HFF-Myc (cell line): Measurements from ENCODE around the gene RNF215.
A peak's percentile ranks its signal among the peaks of the same experiment; 100 is the strongest.

ENCODE experiments used
- DNase-seq: peaks from one replicate; pipeline ENCODE4 v3.0.0-alpha.2; 2011; ENCODE audit warnings: low read depth; ENCODE audit errors: extremely low read depth
- H3K4me3 ChIP-seq: replicated peaks from 2 replicates; pipeline ENCODE4 v1.5.1; 2011; ENCODE audit warnings: low read depth, mild to moderate bottlenecking, control low read depth, low read length
- CTCF ChIP-seq: IDR thresholded peaks from 2 replicates; pipeline ENCODE4 v1.5.1; 2012; ENCODE audit warnings: mild to moderate bottlenecking, low read depth, low read length, control low read depth; ENCODE audit errors: missing control alignments

RNF215 gene

GRCh38 chr22:30356449-30357235 lies 30.6 kb downstream of the RNF215 start, which contains the start of the genes CCDC157 and SF3A1:
Gene CCDC157, plus strand, starts transcription at chr22:30357007. Its CDS starts 8,994 bp downstream, at chr22:30366001.
Gene SF3A1, minus strand, starts transcription at chr22:30356894. Its CDS starts 102 bp downstream, at chr22:30356792.
- H3K4me3 ChIP-seq, result peak within 1 kb of the TSS; percentile 78
- no peak for TF ChIP-seq CTCF
- DNase-seq, result peak; percentile 39

GRCh38 chr22:30354644-30355043 lies 32.6 kb downstream of the RNF215 start:
- H3K4me3 ChIP-seq, result no peak overlapping the region; the same call in 1 of the 2 replicates
- no peak for TF ChIP-seq CTCF
- DNase-seq, result no peak

DNA sequence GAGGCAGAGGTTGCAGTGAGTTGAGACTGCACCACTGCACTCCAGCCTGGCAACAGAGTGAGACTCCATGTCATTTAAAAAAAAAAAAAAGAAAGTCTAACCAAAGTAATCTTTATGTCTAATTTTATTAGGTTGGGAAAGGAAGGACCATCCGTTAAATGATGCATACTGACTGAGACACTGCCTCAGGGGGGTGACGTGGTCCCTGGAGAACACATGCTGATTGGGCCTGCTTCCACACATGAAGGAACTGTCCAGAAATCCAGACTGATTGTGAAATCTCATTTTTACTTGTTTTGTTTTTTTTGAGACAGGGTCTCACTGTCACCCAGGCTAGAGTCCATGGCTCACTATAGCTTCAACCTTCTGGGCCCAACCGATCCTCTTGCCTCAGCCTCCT lies 36.0 kb downstream of the RNF215 start:
- DNase-seq, result no peak
- TF ChIP-seq CTCF, result no peak
- no peak overlapping the region for H3K4me3 ChIP-seq

- peak; percentile 30 for DNase-seq
- TF ChIP-seq CTCF, result no peak
- H3K4me3 ChIP-seq, result no peak overlapping the region
These were observed 38.4 kb downstream of the RNF215 start for GRCh38 chr22:30348809-30349208.

DNA sequence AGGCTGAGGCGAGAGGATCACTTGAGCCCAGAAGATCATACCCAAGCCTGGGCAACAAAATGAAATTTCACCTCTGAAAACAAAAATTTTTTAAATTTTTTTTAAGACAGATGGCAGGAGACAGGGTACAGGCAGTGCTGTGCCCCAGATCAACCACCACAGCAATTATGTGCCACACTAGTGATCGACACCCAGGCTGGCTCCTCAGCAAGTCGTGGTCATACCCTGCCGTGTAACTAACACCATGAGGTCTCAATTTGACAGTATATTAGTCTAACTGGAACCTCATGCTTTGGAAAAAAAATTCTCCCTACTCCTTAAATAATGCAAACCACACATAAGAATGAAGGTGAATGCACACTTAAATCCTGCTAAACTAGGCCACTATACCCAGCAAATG lies 38.8 kb downstream of the RNF215 start:
- no peak overlapping the region for H3K4me3 ChIP-seq
- no peak for TF ChIP-seq CTCF
- no peak for DNase-seq

DNA sequence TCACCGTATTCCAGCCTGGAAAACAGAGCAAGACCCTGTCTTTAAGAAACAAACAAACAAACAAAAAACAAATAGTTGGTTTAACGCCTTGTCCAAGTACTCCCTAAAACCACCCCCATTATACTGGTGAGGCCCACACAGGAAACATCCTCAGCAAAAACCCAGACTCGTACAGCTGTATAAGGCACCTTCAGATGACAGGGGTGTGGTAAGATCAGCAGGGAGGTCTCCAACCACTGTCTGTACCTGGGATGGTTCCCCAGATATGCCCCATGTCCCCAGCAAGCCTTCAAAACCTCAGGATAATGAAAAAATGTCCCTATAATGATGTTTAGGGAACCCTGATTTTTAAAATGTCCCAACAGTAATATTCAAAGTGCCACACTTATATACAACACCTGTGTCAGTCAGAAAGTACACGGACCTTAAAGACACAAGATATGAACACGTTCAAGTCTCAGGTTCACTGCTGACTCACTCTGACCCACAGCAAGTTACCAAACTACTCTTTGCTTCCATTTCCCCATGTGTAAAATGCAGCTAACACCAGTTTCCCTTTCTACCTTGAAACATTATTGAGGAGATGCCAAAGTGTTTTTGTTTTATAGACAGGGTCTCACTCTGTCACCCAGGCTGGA lies 39.8 kb downstream of the RNF215 start:
- DNase-seq, result no peak
- no peak for TF ChIP-seq CTCF
- no peak overlapping the region for H3K4me3 ChIP-seq
